SU-DHL-6 (cell line): Measurements from ENCODE around the gene SLC24A1.

ENCODE experiments used
- H2AFZ ChIP-seq: fragments of 200-600 bp; sonication (generic); 2 replicates; pipeline ENCODE4 v1.6.1; 2014; ENCODE audit warnings: low read depth, mild to moderate bottlenecking, moderate library complexity, mixed read lengths, antibody characterized with exemption, low read length; ENCODE audit not compliant: severe bottlenecking
- H3F3A ChIP-seq: fragments of 200-600 bp; shearing (Covaris generic); 2 replicates; pipeline ENCODE4 v1.6.0; 2016; ENCODE audit warnings: antibody characterized with exemption, mild to moderate bottlenecking; ENCODE audit not compliant: insufficient read depth
- H3K27ac ChIP-seq: fragments of 200-600 bp; sonication (generic); 2 replicates; pipeline ENCODE4 v1.5.1; 2016; ENCODE audit warnings: low read depth, mild to moderate bottlenecking, low read length, moderate library complexity, mixed read lengths
- H3K27me3 ChIP-seq: fragments of 200-600 bp; sonication (generic), shearing (Covaris generic); 2 replicates; pipeline ENCODE4 v1.6.0; 2014; ENCODE audit warnings: mild to moderate bottlenecking, low read length
- H3K36me3 ChIP-seq: fragments of 200-600 bp; sonication (generic); 2 replicates; pipeline ENCODE4 v1.6.1; 2014; ENCODE audit warnings: mild to moderate bottlenecking, low read length, mixed read lengths
- H3K4me2 ChIP-seq: fragments of 300-600, 200-600 bp; shearing (Covaris generic), sonication (generic); 2 replicates; pipeline ENCODE4 v1.6.0; 2014; ENCODE audit warnings: low read length, low read depth, mild to moderate bottlenecking; ENCODE audit not compliant: poor library complexity, severe bottlenecking
- H3K4me3 ChIP-seq: fragments of 200-600 bp; sonication (generic); 2 replicates; pipeline ENCODE4 v1.5.1; 2014; ENCODE audit warnings: antibody characterized with exemption, low read length, mild to moderate bottlenecking, mixed read lengths; ENCODE audit not compliant: insufficient read depth, poor library complexity, severe bottlenecking
- H3K79me2 ChIP-seq: fragments of 200-600 bp; sonication (generic); 2 replicates; pipeline ENCODE4 v1.6.1; 2014; ENCODE audit warnings: mild to moderate bottlenecking, low read length, moderate library complexity; ENCODE audit not compliant: insufficient read depth
- H3K9ac ChIP-seq: fragments of 200-600 bp; sonication (generic); 2 replicates; pipeline ENCODE4 v1.7.0; 2014; ENCODE audit warnings: mild to moderate bottlenecking, low read length
- H3K9me2 ChIP-seq: fragments of 200-600 bp; sonication (generic); replicated peaks from 2 replicates; pipeline ENCODE4 v1.6.1; 2014; ENCODE audit warnings: low read length; ENCODE audit not compliant: insufficient read depth
- H3K9me3 ChIP-seq: fragments of 200-600 bp; sonication (generic); 2 replicates; pipeline ENCODE4 v1.6.1; 2014; ENCODE audit warnings: low read length, mixed read lengths; ENCODE audit not compliant: insufficient read depth
- H4K20me1 ChIP-seq: fragments of 200-600 bp; sonication (generic); 2 replicates; pipeline ENCODE4 v1.6.1; 2014; ENCODE audit warnings: low read depth, mild to moderate bottlenecking, antibody characterized with exemption, low read length, moderate library complexity, mixed read lengths
- CTCF ChIP-seq: fragments of 200-600 bp; sonication (generic); IDR thresholded peaks from one replicate; pipeline ENCODE4 v1.5.1; 2017; ENCODE audit warnings: antibody characterized with exemption, mild to moderate bottlenecking, low read length, moderate library complexity; ENCODE audit not compliant: insufficient read depth, poor library complexity, severe bottlenecking
- EZH2phosphoT487 ChIP-seq: fragments of 200-600 bp; sonication (generic), shearing (Covaris generic); conservative IDR thresholded peaks from 2 replicates; pipeline ENCODE4 v1.6.1; 2018; ENCODE audit warnings: mild to moderate bottlenecking, antibody characterized with exemption, low read length, moderate library complexity, mixed read lengths

The SLC24A1 gene

GRCh38 chr15:65666257-65666656, 44.5 kb downstream of the SLC24A1 start:
- Histone ChIP-seq H3K9ac (no peak overlapping the region), H3K9me3 (no peaks in the 10 kb centered on the region), H3K4me3 (no peak overlapping the region), H3K79me2 (no peaks in the 10 kb centered on the region), H3F3A (peaks cover 87% of the 10 kb centered on the region), H4K20me1 (no peaks in the 10 kb centered on the region), H2AFZ (no peak overlapping the region), H3K27me3 (no peaks in the 10 kb centered on the region), H3K36me3 (peaks cover 78% of the 10 kb centered on the region), H3K9me2 (no peaks in the 10 kb centered on the region), H3K27ac (peak overlapping the region; percentile 93), H3K4me2 (no peak overlapping the region)
- no peak for TF ChIP-seq CTCF
- TF ChIP-seq EZH2phosphoT487: no peak

- Histone ChIP-seq H3K27ac (peak overlapping the region; percentile 0; the same call in 1 of the 2 replicates), H2AFZ (no peak overlapping the region), H3K27me3 (no peaks in the 10 kb centered on the region), H3K9ac (no peak overlapping the region), H3K36me3 (peaks cover 53% of the 10 kb centered on the region), H3K4me2 (no peak overlapping the region), H3K9me2 (no peaks in the 10 kb centered on the region), H3K4me3 (no peak overlapping the region), H3K9me3 (no peaks in the 10 kb centered on the region), H3K79me2 (no peaks in the 10 kb centered on the region), H3F3A (peaks cover 67% of the 10 kb centered on the region), H4K20me1 (no peaks in the 10 kb centered on the region)
- TF ChIP-seq CTCF (no peak), EZH2phosphoT487 (no peak)
Measured at GRCh38 chr15:65675551-65675950, 53.8 kb downstream of the SLC24A1 start.

DNA sequence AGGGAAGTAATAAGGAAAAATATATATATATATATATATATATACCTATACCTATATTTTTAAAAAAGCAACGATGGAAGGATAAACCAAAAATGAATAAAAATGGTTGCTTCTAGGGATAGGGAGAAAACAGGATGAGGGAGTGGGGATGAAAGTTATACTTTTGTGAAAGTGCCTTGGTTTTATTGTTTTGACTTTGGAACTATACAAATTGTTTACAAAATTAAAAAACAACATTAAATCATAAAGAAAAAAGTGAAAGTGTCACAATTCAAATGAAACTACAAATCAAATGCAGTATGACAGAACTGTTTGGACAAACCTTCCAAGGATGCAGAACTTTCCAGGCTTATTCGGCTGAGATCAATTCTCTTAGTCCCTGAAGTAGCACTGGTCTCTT, 54.4 kb downstream of the SLC24A1 start:
- Histone ChIP-seq H3K27ac (no peak overlapping the region), H3K36me3 (peaks cover 48% of the 10 kb centered on the region), H3K4me3 (no peak overlapping the region), H2AFZ (no peak overlapping the region), H4K20me1 (no peaks in the 10 kb centered on the region), H3K79me2 (no peaks in the 10 kb centered on the region), H3K9me2 (no peaks in the 10 kb centered on the region), H3K9me3 (no peaks in the 10 kb centered on the region), H3K4me2 (no peak overlapping the region), H3K9ac (no peak overlapping the region), H3K27me3 (no peaks in the 10 kb centered on the region), H3F3A (peaks cover 67% of the 10 kb centered on the region)
- TF ChIP-seq EZH2phosphoT487 (no peak), CTCF (no peak)

GRCh38 chr15:65680544-65680943, 58.8 kb downstream of the SLC24A1 start:
- no peak overlapping the region for H3K9ac ChIP-seq
- peaks cover 54% of the 10 kb centered on the region; the same call in 1 of the 2 replicates for H3F3A ChIP-seq
- no peaks in the 10 kb centered on the region for H4K20me1 ChIP-seq
- no peaks in the 10 kb centered on the region for H3K9me2 ChIP-seq
- TF ChIP-seq CTCF: no peak
- TF ChIP-seq EZH2phosphoT487: no peak
- H3K79me2 ChIP-seq: no peaks in the 10 kb centered on the region
- no peaks in the 10 kb centered on the region for H3K9me3 ChIP-seq
- H3K27ac ChIP-seq: peak overlapping the region; percentile 4; the same call in 1 of the 2 replicates
- no peak overlapping the region for H3K4me3 ChIP-seq
- H3K36me3 ChIP-seq: peaks cover 12% of the 10 kb centered on the region
- H3K27me3 ChIP-seq: no peaks in the 10 kb centered on the region
- H3K4me2 ChIP-seq: no peak overlapping the region
- no peak overlapping the region for H2AFZ ChIP-seq
